SK-N-MC (cell line): ENCODE results near the gene CHN2.

Experiments used
- EZH2 ChIP-seq: fragments of 200-600 bp; sonication (generic); IDR thresholded peaks from one replicate; pipeline ENCODE4 v1.6.1; 2017; ENCODE audit warnings: antibody characterized with exemption
- POLR2AphosphoS5 ChIP-seq: IDR thresholded peaks from 2 replicates; pipeline ENCODE4 v1.6.1; 2012; ENCODE audit warnings: mild to moderate bottlenecking, low read depth, low read length, borderline replicate concordance

DNA sequence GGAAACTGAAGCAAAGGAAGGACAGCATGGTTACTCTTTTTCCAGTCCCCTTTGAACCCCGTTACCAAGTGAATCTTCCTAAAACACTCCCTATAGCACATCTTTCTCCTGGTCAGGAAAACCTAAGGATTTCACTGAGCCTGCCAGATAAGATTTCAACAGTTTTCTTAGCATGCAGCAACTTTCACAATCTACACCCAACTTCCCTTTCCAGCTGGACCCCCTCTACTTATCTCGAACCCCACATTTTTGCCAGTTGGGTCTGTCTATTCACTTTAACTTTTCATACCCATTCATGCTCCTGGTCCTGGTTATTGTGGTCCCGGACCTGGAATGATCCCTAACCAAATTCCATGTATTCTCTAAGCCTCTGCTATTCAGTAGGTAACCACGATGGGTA is 33.3 kb upstream of the CHN2 start:
- TF ChIP-seq EZH2 (no peak), POLR2AphosphoS5 (no peak)
